ENCODE measurements around the gene PSMD3. TPM values are rescaled to one million over a fixed set of nuclear protein-coding genes. Genes with fewer than 3 reads are reported as not detected.

PSMD3 gene
- total RNA-seq, 2 donors from 2014 or later: 152 to 164 TPM

- DNase-seq: no peak
- H3K27me3 Mint-ChIP-seq (ENCODE audit: insufficient read depth): peaks cover 7% of the 10 kb centered on the region
- peaks cover 5% of the 10 kb centered on the region for H3K4me1 Mint-ChIP-seq
- H3K27me3 ChIP-seq (ENCODE audit: control insufficient read depth, insufficient read depth, low read length, poor library complexity, severe bottlenecking): no peaks in the 10 kb centered on the region
- H3K36me3 Mint-ChIP-seq (ENCODE audit: low read depth): no peaks in the 10 kb centered on the region
- no peaks in the 10 kb centered on the region for H3K9me3 Mint-ChIP-seq
- H3K36me3 ChIP-seq (ENCODE audit: control insufficient read depth, insufficient read depth, low read length): no peaks in the 10 kb centered on the region
- no peak overlapping the region for H3K4me3 Mint-ChIP-seq
- H3K9ac ChIP-seq (ENCODE audit: extremely low read depth, low read length, poor library complexity, severe bottlenecking): no peak overlapping the region
- no peak for TF ChIP-seq CTCF (conservative IDR thresholded peaks at IDR 0.05)
- no peak overlapping the region for H3K4me3 ChIP-seq (ENCODE audit: low read length)
- no peaks in the 10 kb centered on the region for H3K4me1 ChIP-seq (ENCODE audit: control insufficient read depth, insufficient read depth, low read length)
- H3K27ac ChIP-seq (ENCODE audit: low read depth, low read length): no peak overlapping the region
- no peaks in the 10 kb centered on the region for H3K9me3 ChIP-seq (ENCODE audit: control insufficient read depth, low read length)
- no peak overlapping the region for H3K27ac Mint-ChIP-seq
- 84 to 91% methylated on average over 6 to 8 of the region's 8 CpGs for WGBS, 2 experiments (ENCODE audit: insufficient coverage in 1 of 2, insufficient read length in 1 of 2)
These were observed 15.4 kb upstream of the PSMD3 start for GRCh38 chr17:39965017-39965699.

- no peak for DNase-seq
These were observed 13.8 kb upstream of the PSMD3 start for GRCh38 chr17:39966771-39967170.

GRCh38 chr17:39968761-39969160 is 11.8 kb upstream of the PSMD3 start:
- peaks cover 6% of the 10 kb centered on the region for H3K4me1 Mint-ChIP-seq
- Histone ChIP-seq H3K36me3 (ENCODE audit: control insufficient read depth, insufficient read depth, low read length) (no peaks in the 10 kb centered on the region), H3K9ac (ENCODE audit: extremely low read depth, low read length, poor library complexity, severe bottlenecking) (no peak overlapping the region), H3K27ac (ENCODE audit: low read depth, low read length) (no peak overlapping the region), H3K4me1 (ENCODE audit: control insufficient read depth, insufficient read depth, low read length) (peaks cover 5% of the 10 kb centered on the region), H3K27me3 (ENCODE audit: control insufficient read depth, insufficient read depth, low read length, poor library complexity, severe bottlenecking) (peaks cover 7% of the 10 kb centered on the region), H3K9me3 (ENCODE audit: control insufficient read depth, low read length) (no peaks in the 10 kb centered on the region), H3K4me3 (ENCODE audit: low read length) (no peak overlapping the region)
- no peaks in the 10 kb centered on the region for H3K9me3 Mint-ChIP-seq
- no peaks in the 10 kb centered on the region for H3K36me3 Mint-ChIP-seq (ENCODE audit: low read depth)
- TF ChIP-seq CTCF (conservative IDR thresholded peaks at IDR 0.05): no peak
- no peak for DNase-seq
- peaks cover 26% of the 10 kb centered on the region for H3K27me3 Mint-ChIP-seq (ENCODE audit: insufficient read depth)
- no peak overlapping the region for H3K27ac Mint-ChIP-seq
- no peak overlapping the region for H3K4me3 Mint-ChIP-seq
- WGBS, 2 experiments (ENCODE audit: insufficient coverage in 1 of 2, insufficient read length in 1 of 2): 92 to 94% methylated on average over 2 of the region's 2 CpGs

More at GRCh38 chr17:39966771-39967170, 13.8 kb upstream of the PSMD3 start:
- H3K36me3 ChIP-seq (ENCODE audit: control insufficient read depth, insufficient read depth, low read length): no peaks in the 10 kb centered on the region
- Mint-ChIP-seq H3K27me3 (ENCODE audit: insufficient read depth) (peaks cover 20% of the 10 kb centered on the region), H3K4me3 (no peak overlapping the region), H3K27ac (no peak overlapping the region), H3K36me3 (ENCODE audit: low read depth) (no peaks in the 10 kb centered on the region), H3K4me1 (peaks cover 2% of the 10 kb centered on the region), H3K9me3 (no peaks in the 10 kb centered on the region)
- no peak for TF ChIP-seq CTCF (conservative IDR thresholded peaks at IDR 0.05)
- no peak overlapping the region for H3K4me3 ChIP-seq (ENCODE audit: low read length)
- H3K27ac ChIP-seq (ENCODE audit: low read depth, low read length): no peak overlapping the region
- no peaks in the 10 kb centered on the region for H3K9me3 ChIP-seq (ENCODE audit: control insufficient read depth, low read length)
- no peaks in the 10 kb centered on the region for H3K4me1 ChIP-seq (ENCODE audit: control insufficient read depth, insufficient read depth, low read length)
- H3K9ac ChIP-seq (ENCODE audit: extremely low read depth, low read length, poor library complexity, severe bottlenecking): no peak overlapping the region
- H3K27me3 ChIP-seq (ENCODE audit: control insufficient read depth, insufficient read depth, low read length, poor library complexity, severe bottlenecking): peaks cover 7% of the 10 kb centered on the region
- WGBS, 2 experiments (ENCODE audit: insufficient coverage in 1 of 2, insufficient read length in 1 of 2): 92 to 93% methylated on average over 4 to 6 of the region's 6 CpGs
